PC-9 (cell line): ENCODE data around the gene VPS16.

Source experiments
- CTCF ChIP-seq: fragments of 200-600 bp; sonication (generic); conservative IDR thresholded peaks from 2 replicates; pipeline ENCODE4 v1.6.1; 2017; ENCODE audit warnings: mixed run types, antibody characterized with exemption, mild to moderate bottlenecking, moderate library complexity
- EZH2 ChIP-seq: fragments of 200-600 bp; sonication (generic); IDR thresholded peaks from 2 replicates; pipeline ENCODE4 v1.8.0; 2017; ENCODE audit warnings: antibody characterized with exemption, low read depth

- TF ChIP-seq CTCF, result no peak
- TF ChIP-seq EZH2, result no peak
Measured at GRCh38 chr20:2892376-2892775, 51.8 kb downstream of the VPS16 start.
